GM19468 (cell line): ENCODE measurements around the gene IGSF23.
"Not testable (repeated sequence)": the region's sequence is repeated elsewhere in the genome, so short reads cannot be mapped to it uniquely, and the experiment has no call there.

Source experiments
- ATAC-seq: cut with Tn5 transposase; IDR thresholded peaks from one replicate; pipeline ENCODE4 v1.9.1; 2021; ENCODE audit warnings: mild to moderate bottlenecking, moderate library complexity, moderate number of reproducible peaks; ENCODE audit not compliant: unreplicated experiment; ENCODE audit errors: extremely low read depth

IGSF23 gene

DNA sequence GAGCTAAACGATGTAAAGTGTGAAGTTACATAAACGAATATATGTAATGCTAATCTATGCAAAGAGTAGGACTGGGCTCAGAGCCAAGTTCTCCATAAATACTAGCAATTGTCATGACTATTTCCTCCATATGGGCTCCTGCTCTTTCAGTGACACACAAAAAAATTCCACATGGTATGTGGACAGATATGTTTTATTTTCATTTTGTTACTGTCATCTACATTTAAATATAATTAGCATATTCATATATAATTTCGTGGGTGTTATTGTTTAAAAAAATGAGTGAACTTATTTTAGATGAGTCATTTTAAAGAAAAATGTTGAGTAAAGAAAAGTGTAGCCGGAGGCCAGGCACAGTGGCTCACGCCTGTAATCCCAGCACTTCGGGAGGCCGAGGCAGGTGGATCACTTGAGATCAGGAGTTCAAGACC is 5.0 kb upstream of the IGSF23 start:
- no peak for ATAC-seq

DNA sequence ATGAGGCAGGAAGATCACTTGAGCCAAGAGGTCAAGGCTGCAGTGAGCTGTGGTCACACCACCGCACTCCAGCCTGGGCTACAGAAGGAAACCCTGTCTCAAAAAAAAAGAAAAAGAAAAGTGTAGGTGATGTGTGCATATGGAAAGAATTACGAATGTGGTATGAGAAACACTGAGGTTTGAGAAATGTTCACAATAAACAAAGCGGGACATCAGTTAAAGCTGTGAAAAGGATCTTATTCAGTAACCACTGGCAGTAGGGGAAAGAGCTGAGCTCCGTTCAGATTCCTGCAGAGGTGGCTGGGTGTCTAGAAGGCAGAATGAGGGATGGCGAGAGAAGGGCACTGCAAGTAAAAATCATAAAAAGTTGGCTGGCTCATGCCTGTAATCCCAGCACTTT is 4.1 kb upstream of the IGSF23 start:
- no peak for ATAC-seq

DNA sequence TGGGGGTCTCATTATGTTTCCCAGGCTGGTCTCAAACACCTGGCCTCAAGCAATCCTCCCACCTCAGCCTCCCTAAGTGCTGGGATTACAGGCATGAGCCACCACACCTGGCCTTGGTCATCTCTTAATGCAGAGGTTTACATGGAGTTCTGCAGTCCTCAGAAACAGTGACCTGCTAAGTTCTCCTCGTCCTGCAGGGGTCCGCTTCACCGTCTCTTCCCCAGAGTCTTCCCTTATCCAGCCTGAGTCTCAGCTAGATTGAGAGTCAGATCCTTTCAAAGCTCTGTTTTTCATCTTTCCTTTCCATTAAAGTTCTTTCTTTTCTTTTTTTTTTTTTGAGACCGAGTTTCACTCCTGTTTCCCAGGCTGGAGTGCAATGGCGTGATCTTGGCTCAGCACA is 2.9 kb upstream of the IGSF23 start:
- not testable (repeated sequence) for ATAC-seq

DNA sequence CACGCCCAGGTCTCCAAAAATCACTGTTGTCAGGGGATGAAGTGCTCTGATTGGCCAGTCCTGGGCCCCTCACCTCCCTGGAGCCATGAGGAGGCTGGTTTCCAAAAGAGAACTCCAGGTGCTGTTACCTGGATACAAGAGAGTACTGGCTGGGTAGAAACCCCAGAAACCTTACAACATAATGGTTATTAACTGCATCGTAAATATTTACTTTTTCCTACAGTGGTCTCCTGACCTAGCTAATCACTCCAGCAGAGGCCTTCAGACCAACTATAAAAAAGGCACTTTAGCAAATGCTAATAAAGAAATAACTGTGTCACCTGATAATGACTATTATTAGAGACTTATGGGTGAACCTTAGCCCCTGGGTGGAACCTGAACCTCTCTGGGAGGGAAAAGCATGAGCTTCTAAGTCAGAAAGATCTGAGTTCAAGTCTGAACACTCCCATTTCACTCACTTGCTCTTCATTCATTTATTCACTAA is 1.5 kb upstream of the IGSF23 start:
- ATAC-seq: no peak

DNA sequence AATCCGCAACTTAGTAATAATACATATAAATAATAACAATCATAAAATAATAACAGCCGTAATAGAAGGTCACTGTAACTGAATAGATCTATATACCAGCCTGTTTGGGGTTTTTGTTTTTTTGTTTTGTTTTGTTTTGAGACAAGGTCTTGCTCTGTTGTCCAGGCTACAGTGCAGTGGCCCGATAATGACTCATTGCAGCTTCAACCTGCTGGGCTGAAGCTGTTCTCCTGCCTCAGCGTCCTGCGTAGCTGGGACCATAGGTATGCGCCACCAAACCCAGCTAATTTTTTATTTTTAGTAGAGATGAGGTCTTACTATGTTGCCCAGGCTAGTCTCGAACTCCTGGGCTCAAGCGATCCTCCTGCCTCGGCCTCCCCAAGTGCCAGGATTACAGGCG is 950 bp downstream of the IGSF23 start:
- ATAC-seq: no peak

DNA sequence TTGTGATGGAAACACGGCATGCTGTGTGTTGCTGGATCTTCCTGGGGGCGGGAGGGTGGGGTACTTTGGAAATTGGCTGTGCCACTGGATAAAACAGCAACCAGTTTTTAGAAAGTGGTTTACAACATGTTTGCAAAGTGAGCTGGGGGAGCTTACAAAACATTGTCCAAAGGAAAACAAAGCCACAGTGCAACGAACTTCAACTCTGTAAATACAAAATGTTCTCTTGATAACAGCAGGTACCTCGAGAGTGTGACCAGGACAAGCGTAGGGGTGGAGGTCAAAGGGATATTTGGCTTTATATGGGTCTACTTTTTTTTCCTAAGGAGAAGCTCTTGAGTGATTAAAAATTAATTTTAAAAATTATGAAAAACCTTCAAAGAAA is 2.5 kb downstream of the IGSF23 start:
- no peak for ATAC-seq

DNA sequence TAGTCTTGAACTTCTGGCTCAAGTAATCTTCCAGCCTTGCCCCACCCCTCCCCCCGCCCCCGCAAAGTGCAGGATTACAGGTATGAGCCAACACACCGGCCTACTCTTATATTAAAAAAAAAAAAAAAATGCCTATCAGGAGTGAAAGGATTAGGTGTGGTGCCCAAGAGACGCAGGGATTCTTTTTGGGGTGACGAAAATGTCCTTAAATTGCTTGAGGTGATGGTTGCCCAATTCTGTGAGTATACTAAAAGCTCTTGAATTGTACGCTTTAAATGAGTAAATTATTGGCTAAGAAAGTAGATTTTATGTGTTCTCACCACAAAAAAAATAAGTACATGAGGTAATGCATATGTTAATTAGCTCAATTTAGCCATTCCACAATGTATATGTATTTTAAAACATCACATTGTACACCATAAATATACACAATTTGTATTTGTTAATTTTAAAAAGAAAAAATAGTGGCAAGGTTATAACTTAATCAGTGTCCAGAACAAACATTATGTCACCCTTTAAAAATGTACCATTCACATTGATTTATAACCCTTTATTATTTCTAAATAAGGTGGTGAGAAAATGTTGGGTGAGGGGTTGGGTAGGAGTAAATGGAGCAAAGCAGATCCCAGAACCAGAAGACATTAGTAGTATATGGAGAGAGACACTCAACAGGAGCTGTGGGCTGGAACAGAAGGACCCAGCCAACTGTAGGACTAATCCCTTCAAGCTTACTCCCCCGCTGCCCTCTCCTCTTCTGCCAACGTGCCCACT is 3.9 kb downstream of the IGSF23 start:
- no peak for ATAC-seq

DNA sequence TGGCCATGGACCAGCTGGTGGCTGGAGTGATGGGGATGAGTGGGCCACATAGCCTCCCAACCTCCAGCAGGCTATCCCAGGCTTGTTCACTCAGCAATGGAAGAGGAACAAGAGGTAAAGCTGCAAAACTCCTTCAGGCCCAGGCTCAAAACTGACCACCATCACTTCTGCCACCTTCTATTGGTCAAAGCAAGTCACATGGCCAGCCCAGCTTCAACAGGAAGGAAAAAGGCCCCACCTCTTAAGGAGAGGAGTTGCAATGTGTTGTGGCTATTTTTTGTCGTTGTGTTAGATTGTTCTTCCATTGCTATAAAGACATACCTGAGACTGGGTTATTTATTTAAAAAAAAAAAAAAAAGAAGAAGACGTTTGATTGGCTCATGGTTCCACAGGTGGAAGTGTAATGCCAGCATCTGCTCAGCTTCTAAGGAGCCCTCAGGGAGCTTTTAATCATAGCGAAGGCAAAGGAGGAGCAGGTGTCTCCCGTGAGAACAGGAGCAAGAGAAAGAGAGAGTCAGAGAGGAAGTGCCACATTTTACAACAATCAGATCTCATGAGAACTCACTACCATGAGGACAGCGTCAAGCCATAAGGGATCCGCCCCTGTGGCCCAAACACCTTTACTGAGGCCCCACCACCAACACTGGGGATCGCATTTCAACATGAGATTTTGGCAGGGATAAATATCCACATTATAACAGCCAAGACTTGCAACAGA is 5.4 kb downstream of the IGSF23 start:
- no peak for ATAC-seq

DNA sequence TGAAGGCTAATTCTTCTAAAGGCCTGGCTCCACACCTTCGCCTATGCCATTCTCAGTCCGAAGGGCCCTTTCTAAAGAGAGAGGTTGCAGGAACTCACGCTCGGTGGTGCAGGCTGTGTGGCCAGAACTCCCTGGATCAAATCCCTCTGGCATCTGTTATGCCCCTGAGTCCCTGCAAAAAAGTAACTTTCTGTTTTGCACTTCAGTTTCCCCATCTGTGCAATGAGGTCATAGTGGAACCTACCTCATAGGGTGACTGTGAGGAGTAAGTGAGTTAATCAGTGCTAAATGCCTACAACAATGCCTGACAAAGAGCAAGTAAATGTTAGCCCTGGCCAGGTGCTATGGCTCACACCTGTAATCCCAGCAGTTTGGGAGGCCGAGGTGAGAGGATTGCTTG is 7.3 kb downstream of the IGSF23 start:
- no peak for ATAC-seq

DNA sequence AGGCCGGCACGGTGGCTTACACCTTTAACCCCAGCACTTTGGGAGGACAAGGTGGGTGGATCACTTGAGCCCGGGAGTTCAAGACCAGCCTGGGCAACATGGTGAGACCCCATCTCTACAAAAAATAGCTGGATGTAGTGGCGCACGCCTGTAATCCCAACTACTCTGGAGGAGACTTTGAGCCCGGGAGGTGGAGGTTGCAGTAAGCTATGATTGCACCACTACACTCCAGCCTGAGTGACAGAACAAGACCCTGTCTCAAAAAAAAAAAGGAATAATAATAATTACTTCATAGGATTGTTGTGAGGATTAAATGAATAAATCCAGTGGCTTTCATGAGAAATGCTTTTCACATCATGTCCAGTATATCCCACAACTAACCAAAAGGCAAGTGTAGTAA is 8.0 kb downstream of the IGSF23 start:
- no peak for ATAC-seq

DNA sequence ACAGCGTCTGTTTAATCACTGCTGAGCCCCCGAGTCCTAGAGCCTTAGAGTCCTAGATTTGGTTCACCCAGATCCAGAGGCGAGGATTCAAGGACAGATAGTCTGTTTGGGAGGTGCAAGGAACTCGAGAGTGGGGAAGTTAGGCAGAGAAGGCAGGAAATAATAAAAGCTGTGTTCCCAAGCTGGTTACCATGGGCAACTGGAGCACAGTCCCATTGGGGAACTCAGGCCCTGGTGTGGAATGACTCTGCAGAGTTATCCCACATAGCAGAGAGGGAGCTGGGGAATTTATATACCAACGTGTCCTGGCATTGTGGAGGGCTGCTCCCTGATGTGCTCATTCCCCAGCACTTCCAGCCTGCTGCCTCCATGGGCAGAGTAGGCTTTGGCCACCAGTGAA is 9.7 kb downstream of the IGSF23 start:
- no peak for ATAC-seq

DNA sequence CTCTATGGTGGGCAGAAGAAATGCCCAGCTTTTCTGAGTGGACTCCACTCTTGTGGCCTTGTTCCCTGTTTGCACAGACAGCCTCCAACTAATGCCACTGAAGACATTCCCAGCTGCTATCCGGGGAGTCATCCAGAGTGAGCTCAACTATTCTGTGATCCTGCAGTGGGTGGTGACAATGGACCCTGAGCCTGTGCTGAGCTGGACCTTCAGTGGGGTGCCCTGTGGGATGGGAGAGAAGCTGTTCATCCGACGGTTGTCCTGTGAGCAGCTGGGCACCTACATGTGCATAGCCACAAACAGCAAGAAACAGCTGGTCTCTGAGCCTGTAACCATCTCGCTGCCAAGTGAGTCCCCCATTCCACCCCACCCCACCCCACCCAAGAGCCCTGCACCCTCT is 10.3 kb downstream of the IGSF23 start:
- no peak for ATAC-seq

DNA sequence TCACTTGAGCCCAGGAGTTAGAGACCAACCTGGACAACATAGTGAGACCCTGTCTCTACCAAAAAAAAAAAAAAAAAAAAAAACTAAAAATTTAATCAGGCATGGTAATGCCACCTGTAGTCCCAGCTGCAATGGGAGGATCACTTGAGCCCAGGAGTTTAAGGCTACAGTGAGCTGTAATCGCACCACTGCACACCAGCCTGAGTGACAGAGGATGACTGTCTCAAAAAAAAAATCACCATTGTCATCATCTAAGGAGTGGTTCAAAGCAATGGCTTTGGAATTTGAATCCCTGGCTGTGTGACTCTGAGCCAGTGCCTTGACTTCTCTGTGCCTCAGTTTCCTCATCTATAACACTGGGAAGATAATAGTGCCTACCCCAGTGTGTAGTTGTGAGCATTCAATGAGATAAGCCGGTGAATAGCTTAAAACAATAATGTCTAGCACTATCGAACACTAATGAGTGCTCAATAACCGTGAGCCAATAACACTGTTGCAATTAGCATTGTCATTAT is 11.5 kb downstream of the IGSF23 start:
- no peak for ATAC-seq

DNA sequence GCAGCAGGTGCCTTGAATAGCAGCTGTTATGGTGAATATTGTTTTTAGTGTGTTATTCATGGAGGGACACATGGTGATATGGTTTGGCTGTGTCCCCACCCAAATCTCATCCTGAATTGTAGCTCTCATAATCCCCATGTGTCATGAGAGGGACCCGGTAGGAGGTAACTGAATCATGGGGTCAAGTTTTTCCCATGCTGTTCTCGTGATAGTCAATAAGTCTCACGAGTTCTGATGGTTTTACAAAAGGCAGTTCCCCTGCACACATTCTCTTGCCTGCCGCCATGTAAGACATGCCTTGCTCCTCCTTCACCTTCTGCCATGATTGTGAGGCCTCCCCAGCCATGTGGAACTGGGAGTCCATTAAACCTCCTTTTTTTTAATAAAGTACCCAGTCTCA is 12.3 kb downstream of the IGSF23 start:
- not testable (repeated sequence) for ATAC-seq

DNA sequence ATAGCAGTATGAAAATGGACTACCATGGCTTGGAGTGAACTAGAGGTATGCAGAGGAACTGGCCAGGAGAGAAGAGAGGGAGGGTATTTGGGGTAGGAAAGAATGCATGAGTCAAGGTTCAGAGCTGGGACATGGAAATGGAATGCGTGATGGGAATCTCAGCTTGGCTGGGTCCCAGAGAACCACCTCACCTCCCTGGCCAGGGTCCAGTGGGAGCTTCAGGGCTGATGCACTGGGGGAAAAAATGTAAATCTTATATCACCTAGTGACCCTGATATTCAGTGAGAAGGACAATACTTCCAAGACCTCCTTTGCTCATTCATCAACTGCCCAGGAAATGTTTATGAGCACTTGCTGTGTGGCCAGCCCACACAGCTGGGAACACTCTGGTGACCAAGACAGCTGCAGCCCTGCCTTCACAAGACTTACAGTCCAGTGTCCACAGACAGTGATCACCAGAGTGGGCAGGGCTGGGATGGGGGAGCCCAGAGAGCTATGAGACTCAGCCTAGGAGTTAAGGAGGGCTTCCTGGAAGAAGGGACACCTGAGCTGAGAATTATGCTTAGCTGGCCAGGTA is 12.8 kb downstream of the IGSF23 start:
- ATAC-seq: no peak

DNA sequence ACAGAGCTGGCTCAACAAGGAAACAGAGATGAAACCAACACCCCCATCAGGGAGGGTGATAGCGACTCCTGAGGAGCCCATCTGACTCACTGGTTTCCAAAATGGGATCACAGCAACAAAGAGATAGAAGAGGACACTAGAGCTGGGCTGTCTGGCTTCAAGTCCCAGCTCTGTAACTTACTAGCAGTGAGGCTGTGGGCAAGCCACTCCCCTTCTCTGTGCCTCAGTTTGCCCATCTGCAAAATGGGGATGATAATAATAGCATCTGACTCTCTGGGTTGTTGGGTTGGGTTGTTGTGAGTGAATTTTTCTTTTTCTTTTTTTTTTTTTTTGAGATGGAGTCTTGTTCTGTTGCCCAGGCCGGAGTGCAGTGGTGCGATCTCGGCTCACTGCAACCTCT is 14.3 kb downstream of the IGSF23 start:
- no peak for ATAC-seq

DNA sequence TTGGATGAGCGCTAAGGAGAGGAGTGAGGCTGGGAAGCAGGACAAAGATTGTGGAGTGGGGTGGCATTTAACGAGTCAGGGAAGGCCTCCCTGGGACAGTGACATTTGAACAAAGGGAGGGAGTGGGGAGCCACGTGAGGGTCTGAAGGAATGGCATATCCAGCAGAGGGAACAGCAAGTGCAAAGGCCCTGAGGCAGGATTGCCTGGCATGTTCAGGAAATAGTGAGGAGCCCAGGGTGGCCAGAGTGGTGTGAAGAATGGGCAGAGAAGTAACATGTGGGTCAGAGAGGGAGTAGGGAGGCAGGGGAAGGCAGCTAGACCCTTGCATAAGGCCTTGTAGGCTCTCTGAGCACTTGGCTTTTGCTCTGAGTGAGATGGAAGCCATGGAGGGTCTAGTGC is 15.4 kb downstream of the IGSF23 start:
- no peak for ATAC-seq

DNA sequence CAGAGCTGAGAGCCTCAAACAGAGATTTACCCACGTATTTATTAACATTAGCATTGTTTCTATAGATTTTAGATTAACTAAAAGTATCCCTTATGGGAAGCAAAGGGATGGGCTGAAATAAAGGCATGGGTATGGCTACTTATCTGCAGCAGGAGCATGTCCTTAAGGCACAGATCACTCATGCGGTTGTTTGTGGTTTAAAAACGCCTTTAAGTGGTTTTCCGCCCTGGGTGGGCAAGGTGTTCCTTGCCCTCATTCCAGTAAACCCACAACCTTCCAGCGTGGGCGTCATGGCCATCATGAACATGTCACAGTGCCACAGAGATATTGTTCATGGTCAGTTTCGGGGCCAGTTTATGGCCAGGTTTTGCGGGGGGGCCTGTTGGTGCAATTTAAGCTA is 18.2 kb downstream of the IGSF23 start:
- not testable (repeated sequence) for ATAC-seq

DNA sequence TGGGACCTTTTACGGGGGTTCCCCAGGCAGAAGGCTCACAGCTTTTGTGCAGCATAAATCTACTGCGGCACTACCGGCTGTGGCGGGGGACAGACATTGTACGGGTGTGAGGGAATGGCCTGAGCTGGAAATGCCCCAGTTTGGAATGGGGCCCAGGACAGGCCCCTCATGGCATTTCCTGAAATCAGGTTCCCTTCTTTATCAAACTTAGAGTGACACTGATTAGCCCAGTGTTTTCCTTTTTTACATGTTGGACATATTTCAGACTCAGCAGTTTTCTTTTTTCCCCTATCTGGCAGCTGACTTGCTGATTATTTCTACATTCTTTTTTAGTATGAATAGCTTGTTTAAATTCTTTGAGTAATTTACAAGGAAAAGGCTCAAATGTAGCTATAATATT is 20.7 kb downstream of the IGSF23 start:
- not testable (repeated sequence) for ATAC-seq

DNA sequence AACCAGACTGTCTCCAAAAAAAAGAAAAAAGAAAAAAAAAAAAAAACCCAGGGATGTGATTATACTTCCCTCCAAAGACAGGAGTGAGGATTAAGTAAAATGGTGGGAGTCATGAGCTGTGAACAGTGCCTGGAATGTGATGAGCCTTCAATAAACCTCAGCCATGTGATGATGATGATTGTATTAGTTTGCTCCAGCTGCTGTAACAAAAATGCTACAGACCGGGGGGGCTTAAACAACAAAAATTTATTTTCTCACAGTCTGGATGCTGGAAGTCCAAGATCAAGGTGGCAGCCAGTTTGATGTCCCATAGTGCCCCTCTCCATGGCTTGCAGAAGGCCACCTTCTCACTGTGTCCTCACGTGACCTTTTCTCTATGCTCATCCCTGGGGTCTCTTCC is 21.4 kb downstream of the IGSF23 start:
- ATAC-seq: no peak
